Measurements from ENCODE around the gene PKNOX2.

Gene PKNOX2

GRCh38 chr11:125193416-125193726, 28.8 kb downstream of the PKNOX2 start:
- TF ChIP-seq, protein P1, sequence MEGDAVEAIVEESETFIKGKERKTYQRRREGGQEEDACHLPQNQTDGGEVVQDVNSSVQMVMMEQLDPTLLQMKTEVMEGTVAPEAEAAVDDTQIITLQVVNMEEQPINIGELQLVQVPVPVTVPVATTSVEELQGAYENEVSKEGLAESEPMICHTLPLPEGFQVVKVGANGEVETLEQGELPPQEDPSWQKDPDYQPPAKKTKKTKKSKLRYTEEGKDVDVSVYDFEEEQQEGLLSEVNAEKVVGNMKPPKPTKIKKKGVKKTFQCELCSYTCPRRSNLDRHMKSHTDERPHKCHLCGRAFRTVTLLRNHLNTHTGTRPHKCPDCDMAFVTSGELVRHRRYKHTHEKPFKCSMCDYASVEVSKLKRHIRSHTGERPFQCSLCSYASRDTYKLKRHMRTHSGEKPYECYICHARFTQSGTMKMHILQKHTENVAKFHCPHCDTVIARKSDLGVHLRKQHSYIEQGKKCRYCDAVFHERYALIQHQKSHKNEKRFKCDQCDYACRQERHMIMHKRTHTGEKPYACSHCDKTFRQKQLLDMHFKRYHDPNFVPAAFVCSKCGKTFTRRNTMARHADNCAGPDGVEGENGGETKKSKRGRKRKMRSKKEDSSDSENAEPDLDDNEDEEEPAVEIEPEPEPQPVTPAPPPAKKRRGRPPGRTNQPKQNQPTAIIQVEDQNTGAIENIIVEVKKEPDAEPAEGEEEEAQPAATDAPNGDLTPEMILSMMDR (IDR thresholded peaks at IDR 0.05; ENCODE audit: low read depth, low read length, poor library complexity, severe bottlenecking) = no peak
- TF ChIP-seq EZH2phosphoT487 (IDR thresholded peaks at IDR 0.05; ENCODE audit: borderline replicate concordance, low read length) = no peak
- H3K27ac ChIP-seq (ENCODE audit: low read depth, low read length) = no peak overlapping the region
- no peaks in the 10 kb centered on the region for H3K9me3 ChIP-seq (ENCODE audit: control insufficient read depth, insufficient read depth, low read length)

GRCh38 chr11:125193841-125194240, 29.3 kb downstream of the PKNOX2 start:
- Histone ChIP-seq H3K79me2 (ENCODE audit: control insufficient read depth, low read length) (no peaks in the 10 kb centered on the region), H3K27ac (ENCODE audit: low read depth, low read length) (no peak overlapping the region), H3K4me1 (ENCODE audit: control insufficient read depth, low read length) (no peaks in the 10 kb centered on the region), H3K9me3 (ENCODE audit: control insufficient read depth, insufficient read depth, low read length) (no peaks in the 10 kb centered on the region), H3K36me3 (ENCODE audit: control insufficient read depth, low read length) (no peaks in the 10 kb centered on the region), H4K20me1 (ENCODE audit: control insufficient read depth, insufficient read depth, low read depth, low read length) (no peaks in the 10 kb centered on the region), H3K4me2 (ENCODE audit: low read length) (no peak overlapping the region), H3K27me3 (ENCODE audit: control insufficient read depth, low read length) (no peaks in the 10 kb centered on the region), H3K4me3 (ENCODE audit: low read length) (no peak overlapping the region), H3K9me2 (replicated peaks; ENCODE audit: control insufficient read depth, low read length) (no peaks in the 10 kb centered on the region), H3F3A (ENCODE audit: control insufficient read depth, insufficient read depth) (no peaks in the 10 kb centered on the region)
- TF ChIP-seq EZH2phosphoT487 (IDR thresholded peaks at IDR 0.05; ENCODE audit: borderline replicate concordance, low read length) = no peak
- TF ChIP-seq, protein P1 (IDR thresholded peaks at IDR 0.05; ENCODE audit: low read depth, low read length, poor library complexity, severe bottlenecking) = no peak

More at GRCh38 chr11:125193416-125193726, 28.8 kb downstream of the PKNOX2 start:
- H3K4me2 ChIP-seq (ENCODE audit: low read length) = no peak overlapping the region
- no peaks in the 10 kb centered on the region for H3K9me2 ChIP-seq (replicated peaks; ENCODE audit: control insufficient read depth, low read length)
- H3K79me2 ChIP-seq (ENCODE audit: control insufficient read depth, low read length) = no peaks in the 10 kb centered on the region
- no peaks in the 10 kb centered on the region for H4K20me1 ChIP-seq (ENCODE audit: control insufficient read depth, insufficient read depth, low read depth, low read length)
- H3K36me3 ChIP-seq (ENCODE audit: control insufficient read depth, low read length) = no peaks in the 10 kb centered on the region
- H3F3A ChIP-seq (ENCODE audit: control insufficient read depth, insufficient read depth) = no peaks in the 10 kb centered on the region
- peaks cover 2% of the 10 kb centered on the region for H3K27me3 ChIP-seq (ENCODE audit: control insufficient read depth, low read length)
- H3K4me3 ChIP-seq (ENCODE audit: low read length) = no peak overlapping the region
- H3K4me1 ChIP-seq (ENCODE audit: control insufficient read depth, low read length) = no peaks in the 10 kb centered on the region

DNA sequence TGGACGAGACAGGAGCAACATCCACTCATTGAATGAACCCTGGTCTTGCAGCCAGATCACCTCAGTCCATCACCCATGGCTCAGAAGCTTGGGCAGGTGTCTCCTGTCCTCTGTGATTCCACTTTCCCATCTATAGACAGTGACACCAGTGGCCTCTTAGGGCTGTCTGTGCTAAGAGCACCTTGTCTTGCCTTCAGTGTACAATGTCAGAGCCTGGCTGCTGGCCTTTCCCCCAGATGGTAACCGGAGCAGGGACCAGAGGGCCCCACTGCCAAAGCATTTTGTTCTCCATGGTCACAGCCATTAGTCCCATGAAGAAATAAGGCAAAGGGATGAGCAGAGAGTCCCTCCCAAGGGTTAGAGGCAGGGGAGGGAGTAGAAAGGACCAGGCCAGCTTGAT, 35.4 kb downstream of the PKNOX2 start:
- no peaks in the 10 kb centered on the region for H3K4me1 ChIP-seq (ENCODE audit: control insufficient read depth, low read length)
- H4K20me1 ChIP-seq (ENCODE audit: control insufficient read depth, insufficient read depth, low read depth, low read length) = no peaks in the 10 kb centered on the region
- no peak for TF ChIP-seq EZH2phosphoT487 (IDR thresholded peaks at IDR 0.05; ENCODE audit: borderline replicate concordance, low read length)
- TF ChIP-seq, protein P1 (IDR thresholded peaks at IDR 0.05; ENCODE audit: low read depth, low read length, poor library complexity, severe bottlenecking) = no peak
- H3K79me2 ChIP-seq (ENCODE audit: control insufficient read depth, low read length) = no peaks in the 10 kb centered on the region
- H3K9me2 ChIP-seq (replicated peaks; ENCODE audit: control insufficient read depth, low read length) = no peaks in the 10 kb centered on the region
- no peaks in the 10 kb centered on the region for H3K36me3 ChIP-seq (ENCODE audit: control insufficient read depth, low read length)
- no peak overlapping the region for H3K27ac ChIP-seq (ENCODE audit: low read depth, low read length)
- no peaks in the 10 kb centered on the region for H3K9me3 ChIP-seq (ENCODE audit: control insufficient read depth, insufficient read depth, low read length)
- H3F3A ChIP-seq (ENCODE audit: control insufficient read depth, insufficient read depth) = no peaks in the 10 kb centered on the region
- no peaks in the 10 kb centered on the region; the same call in 1 of the 2 replicates for H3K27me3 ChIP-seq (ENCODE audit: control insufficient read depth, low read length)
- H3K4me3 ChIP-seq (ENCODE audit: low read length) = no peak overlapping the region
- no peak overlapping the region for H3K4me2 ChIP-seq (ENCODE audit: low read length)

DNA sequence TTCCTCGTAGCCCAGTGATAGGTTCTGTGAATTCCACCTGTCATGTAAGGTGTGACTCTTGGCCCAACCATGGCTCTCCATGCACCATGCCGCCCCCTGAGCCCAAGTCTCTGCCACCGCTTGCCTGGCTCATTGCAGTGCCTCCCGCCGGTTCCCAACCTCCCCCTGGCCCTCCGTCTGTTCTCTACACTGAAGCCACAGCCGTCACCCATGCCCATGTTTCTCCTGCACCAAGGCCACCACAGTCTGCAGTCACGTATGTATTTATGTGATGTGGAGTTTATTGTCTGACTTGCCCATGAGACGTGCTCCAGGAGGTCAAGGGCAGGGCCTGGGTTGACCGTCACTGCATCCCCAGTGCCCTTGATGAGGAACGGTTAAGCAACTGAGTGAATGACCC, 35.9 kb downstream of the PKNOX2 start:
- no peaks in the 10 kb centered on the region for H4K20me1 ChIP-seq (ENCODE audit: control insufficient read depth, insufficient read depth, low read depth, low read length)
- TF ChIP-seq, protein P1 (IDR thresholded peaks at IDR 0.05; ENCODE audit: low read depth, low read length, poor library complexity, severe bottlenecking) = no peak
- TF ChIP-seq EZH2phosphoT487 (IDR thresholded peaks at IDR 0.05; ENCODE audit: borderline replicate concordance, low read length) = no peak
- no peaks in the 10 kb centered on the region for H3K79me2 ChIP-seq (ENCODE audit: control insufficient read depth, low read length)
- no peaks in the 10 kb centered on the region for H3K9me2 ChIP-seq (replicated peaks; ENCODE audit: control insufficient read depth, low read length)
- H3K27ac ChIP-seq (ENCODE audit: low read depth, low read length) = no peak overlapping the region
- no peaks in the 10 kb centered on the region; the same call in 1 of the 2 replicates for H3K27me3 ChIP-seq (ENCODE audit: control insufficient read depth, low read length)
- H3K4me1 ChIP-seq (ENCODE audit: control insufficient read depth, low read length) = no peaks in the 10 kb centered on the region
- no peaks in the 10 kb centered on the region for H3F3A ChIP-seq (ENCODE audit: control insufficient read depth, insufficient read depth)
- no peak overlapping the region for H3K4me3 ChIP-seq (ENCODE audit: low read length)
- H3K9me3 ChIP-seq (ENCODE audit: control insufficient read depth, insufficient read depth, low read length) = no peaks in the 10 kb centered on the region
- H3K36me3 ChIP-seq (ENCODE audit: control insufficient read depth, low read length) = no peaks in the 10 kb centered on the region
- H3K4me2 ChIP-seq (ENCODE audit: low read length) = no peak overlapping the region

All from DOHH2 (cell line).